HCT116 (cell line): ENCODE data around the gene FMR1. TPM values are rescaled to one million over a fixed set of nuclear protein-coding genes. Genes with fewer than 3 reads are reported as not detected.

ENCODE experiments used
- ATAC-seq: fragments of 200-7000 bp; cut with Tn5 transposase; 2 replicates; pipeline ENCODE4 v1.9.1; 2020; ENCODE audit warnings: mild to moderate bottlenecking, moderate library complexity
- BruUV-seq: library from RNA; stranded (reverse); fragments of 400-500 nt; replicated peaks from 2 replicates; lab custom pipeline; 2021; lab: Mats Ljungman, UMichigan
- CTCF ChIA-PET: fragments of 300-600 bp; sonication (Branson Sonifier 250); formaldehyde crosslinking; loops from one replicate; lab custom pipeline; 2021; ENCODE audit warnings: antibody characterized with exemption; lab: Charles Lee
- POLR2A ChIA-PET: fragments of 300-600, 350-600 bp; sonication (Branson Sonifier 250); formaldehyde crosslinking; loops from one replicate; lab custom pipeline; 2021; ENCODE audit warnings: antibody characterized with exemption; lab: Charles Lee
- RAD21 ChIA-PET, 2 experiments: fragments of 300-600 bp; sonication (Branson Sonifier 250); formaldehyde crosslinking; loops; one replicate each; lab custom pipeline; 2023; ENCODE audit warnings: low total read pairs in 2 of 2; ENCODE audit not compliant: uncharacterized antibody in 2 of 2, unreplicated experiment in 2 of 2, low non-redundant PET in 1 of 2; lab: Charles Lee
- DNase-seq: peaks from one replicate; pipeline ENCODE4 v3.0.0-alpha.2; 2010; ENCODE audit warnings: low read depth, low spot score
- H2AFZ ChIP-seq: fragments of 200-600 bp; shearing (Covaris generic), sonication (generic); 2 replicates; pipeline ENCODE4 v1.6.1; 2017; ENCODE audit warnings: low read depth, mixed run types, mixed read lengths, antibody characterized with exemption, low read length; ENCODE audit not compliant: poor library complexity, severe bottlenecking
- H3K27ac ChIP-seq: 2 replicates; pipeline ENCODE4 v1.5.1; 2012; ENCODE audit warnings: low read depth, low read length
- H3K27me3 ChIP-seq: fragments of 200-600 bp; sonication (generic); 2 replicates; pipeline ENCODE4 v1.6.1; 2016; ENCODE audit warnings: mixed run types, low read length, mixed read lengths; ENCODE audit not compliant: insufficient read depth
- H3K36me3 ChIP-seq, 2 experiments: fragments of 200-500 bp in 1 of 2; fragments of 200-600 bp in 1 of 2; sonication (Bioruptor generic) in 1 of 2; sonication (generic) in 1 of 2; 2 replicates each; pipeline versions ENCODE4 v1.5.1 to v1.6.1; 2014 to 2016; ENCODE audit warnings: low read length in 2 of 2, inconsistent platforms in 1 of 2, mixed read lengths in 1 of 2, mixed run types in 1 of 2; ENCODE audit not compliant: insufficient read depth in 2 of 2, control insufficient read depth in 1 of 2
- H3K4me1 ChIP-seq, 2 experiments: fragments of 200-600 bp in 1 of 2; sonication (generic) in 1 of 2; 2 replicates each; pipeline versions ENCODE4 v1.5.1 to v1.6.1; 2012 to 2017; ENCODE audit warnings: low read length in 2 of 2, inconsistent platforms in 1 of 2, mild to moderate bottlenecking in 1 of 2, mixed read lengths in 1 of 2, mixed run types in 1 of 2, moderate library complexity in 1 of 2; ENCODE audit not compliant: insufficient read depth in 2 of 2, control insufficient read depth in 1 of 2
- H3K4me2 ChIP-seq: fragments of 200-600 bp; sonication (generic); 2 replicates; pipeline ENCODE4 v1.6.1; 2017; ENCODE audit warnings: mixed run types, low read length, mixed read lengths
- H3K4me3 ChIP-seq, 2 experiments: fragments of 200-600 bp in 1 of 2; sonication (generic) in 1 of 2; replicated peaks in 1 of 2; 2 replicates each; pipeline ENCODE4 v1.5.1; 2011 to 2016; ENCODE audit warnings: low read length in 2 of 2, control low read depth in 1 of 2, low read depth in 1 of 2, mild to moderate bottlenecking in 1 of 2, mixed read lengths in 1 of 2, mixed run types in 1 of 2
- H3K79me2 ChIP-seq: fragments of 200-600 bp; sonication (generic); 2 replicates; pipeline ENCODE4 v1.6.1; 2017; ENCODE audit warnings: mild to moderate bottlenecking, mixed run types, low read length, moderate library complexity, mixed read lengths; ENCODE audit not compliant: insufficient read depth
- H3K9ac ChIP-seq: fragments of 200-600 bp; sonication (generic); 2 replicates; pipeline ENCODE4 v1.6.1; 2016; ENCODE audit warnings: low read length, mixed read lengths
- H3K9me2 ChIP-seq: fragments of 200-600 bp; sonication (generic), shearing (Covaris generic); 2 replicates; pipeline ENCODE4 v1.6.1; 2017; ENCODE audit warnings: mixed run types, mild to moderate bottlenecking, moderate library complexity; ENCODE audit not compliant: insufficient read depth
- H3K9me3 ChIP-seq, 2 experiments: fragments of 200-500 bp in 1 of 2; fragments of 200-600 bp in 1 of 2; sonication (Bioruptor generic) in 1 of 2; sonication (generic) in 1 of 2; 2 replicates each; pipeline ENCODE4 v1.6.1; 2014 to 2017; ENCODE audit warnings: low read length in 2 of 2, mixed read lengths in 2 of 2, inconsistent platforms in 1 of 2, low read depth in 1 of 2, mild to moderate bottlenecking in 1 of 2, mixed run types in 1 of 2, moderate library complexity in 1 of 2; ENCODE audit not compliant: control insufficient read depth in 1 of 2, insufficient read depth in 1 of 2
- H4K20me1 ChIP-seq: fragments of 200-600 bp; sonication (generic), shearing (Covaris generic); 2 replicates; pipeline ENCODE4 v1.6.1; 2017; ENCODE audit warnings: mixed run types, mild to moderate bottlenecking, moderate library complexity; ENCODE audit not compliant: insufficient read depth
- ATF3 ChIP-seq: IDR thresholded peaks from 2 replicates; pipeline ENCODE4 v1.6.1; 2012
- CEBPB ChIP-seq: IDR thresholded peaks from 2 replicates; pipeline ENCODE4 v1.6.1; 2012; ENCODE audit warnings: low read depth
- CTCF ChIP-seq, 3 experiments: fragments of 200-600 bp in 1 of 3; sonication (generic) in 1 of 3; IDR thresholded peaks in 2 of 3; conservative IDR thresholded peaks in 1 of 3; 2 replicates each; pipeline ENCODE4 v1.5.1; 2012 to 2017; ENCODE audit warnings: low read depth in 2 of 3, low read length in 2 of 3, antibody characterized with exemption in 1 of 3, borderline replicate concordance in 1 of 3, control low read depth in 1 of 3, mild to moderate bottlenecking in 1 of 3, mixed read lengths in 1 of 3, mixed run types in 1 of 3, moderate library complexity in 1 of 3; ENCODE audit not compliant: insufficient read depth in 1 of 3
- ELF1 ChIP-seq: IDR thresholded peaks from 2 replicates; pipeline ENCODE4 v1.6.1; 2012; ENCODE audit warnings: low read depth, borderline replicate concordance
- EZH2 ChIP-seq: fragments of 200-600 bp; sonication (generic); IDR thresholded peaks from 2 replicates; pipeline ENCODE4 v1.6.1; 2017; ENCODE audit warnings: antibody characterized with exemption, mixed run types
- EZH2phosphoT487 ChIP-seq: fragments of 200-600 bp; IDR thresholded peaks from 2 replicates; pipeline ENCODE4 v1.6.1; 2018; ENCODE audit warnings: antibody characterized with exemption, borderline replicate concordance
- FOSL1 ChIP-seq: IDR thresholded peaks from 2 replicates; pipeline ENCODE4 v1.6.1; 2012; ENCODE audit warnings: low read depth
- JUND ChIP-seq: IDR thresholded peaks from 2 replicates; pipeline ENCODE4 v1.6.1; 2012
- POLR2A ChIP-seq: IDR thresholded peaks from 2 replicates; pipeline ENCODE4 v1.7.0; 2011; ENCODE audit warnings: borderline replicate concordance; ENCODE audit not compliant: insufficient read depth, insufficient read length; ENCODE audit errors: extremely low read depth
- POLR2AphosphoS5 ChIP-seq: IDR thresholded peaks from 2 replicates; pipeline ENCODE4 v1.6.1; 2011; ENCODE audit warnings: mild to moderate bottlenecking, low read depth, low read length, moderate library complexity
- RAD21 ChIP-seq: IDR thresholded peaks from 2 replicates; pipeline ENCODE4 v1.6.1; 2012; ENCODE audit warnings: low read depth, mild to moderate bottlenecking
- SIN3A ChIP-seq: IDR thresholded peaks from 2 replicates; pipeline ENCODE4 v1.6.1; 2012; ENCODE audit warnings: low read depth
- SP1 ChIP-seq: IDR thresholded peaks from 2 replicates; pipeline ENCODE4 v1.6.1; 2012; ENCODE audit warnings: low read depth
- TCF7L2 ChIP-seq: IDR thresholded peaks from 2 replicates; pipeline ENCODE4 v1.7.0; 2011; ENCODE audit warnings: borderline replicate concordance, inconsistent platforms; ENCODE audit not compliant: insufficient read depth, insufficient read length; ENCODE audit errors: extremely low read depth
- YY1 ChIP-seq: IDR thresholded peaks from 2 replicates; pipeline ENCODE4 v1.6.1; 2011; ENCODE audit warnings: low read length, low read depth, moderate library complexity, mild to moderate bottlenecking; ENCODE audit not compliant: insufficient replicate concordance; ENCODE audit errors: extremely low read depth
- intact Hi-C: fragments of 100-400 bp; cut with micrococcal nuclease; formaldehyde crosslinking; loops from 2 replicates; pipeline ENCODE4 v1.10.0; 2022
- total RNA-seq: library from RNA; stranded (reverse); gene quantifications from one replicate; pipeline ENCODE4 v1.2.1, GENCODE V29; 2021; ENCODE audit not compliant: unreplicated experiment
- TF ChIP-seq, protein P1 (sequence below): IDR thresholded peaks from 2 replicates; pipeline ENCODE4 v1.6.1; 2011; ENCODE audit warnings: mild to moderate bottlenecking, low read length, moderate library complexity; ENCODE audit not compliant: insufficient replicate concordance; ENCODE audit errors: extremely low read depth

FMR1 gene
- total RNA-seq, 1 experiment from 2014 or later = 31.1 TPM

GRCh38 chrX:147962476-147962875 lies 50.8 kb downstream of the FMR1 start:
- no peaks in the 10 kb centered on the region for H3K9me3 ChIP-seq
- no peak overlapping the region for H3K4me2 ChIP-seq
- H3K4me3 ChIP-seq = no peak overlapping the region
- H3K9ac ChIP-seq = no peak overlapping the region
- H3K79me2 ChIP-seq = no peaks in the 10 kb centered on the region
- H3K27ac ChIP-seq = no peak overlapping the region
- DNase-seq = no peak
- BruUV-seq = no TSS peak
- no peak for ATAC-seq
- H3K27me3 ChIP-seq = no peaks in the 10 kb centered on the region
- no peaks in the 10 kb centered on the region for H3K9me2 ChIP-seq
- CTCF ChIA-PET = no interaction called here
- H3K4me1 ChIP-seq = peaks cover 0 to 6% of the 10 kb centered on the region in 2 experiments; a peak in 1 of 4 replicates
- no peak overlapping the region for H2AFZ ChIP-seq
- no peaks in the 10 kb centered on the region for H3K36me3 ChIP-seq
- H4K20me1 ChIP-seq = no peaks in the 10 kb centered on the region
- intact Hi-C loops = no loop called here
- RAD21 ChIA-PET = no interaction called here
- no peak for TF ChIP-seq EZH2
- TF ChIP-seq CEBPB = no peak
- no peak for TF ChIP-seq RAD21
- POLR2A ChIA-PET = no interaction called here

DNA sequence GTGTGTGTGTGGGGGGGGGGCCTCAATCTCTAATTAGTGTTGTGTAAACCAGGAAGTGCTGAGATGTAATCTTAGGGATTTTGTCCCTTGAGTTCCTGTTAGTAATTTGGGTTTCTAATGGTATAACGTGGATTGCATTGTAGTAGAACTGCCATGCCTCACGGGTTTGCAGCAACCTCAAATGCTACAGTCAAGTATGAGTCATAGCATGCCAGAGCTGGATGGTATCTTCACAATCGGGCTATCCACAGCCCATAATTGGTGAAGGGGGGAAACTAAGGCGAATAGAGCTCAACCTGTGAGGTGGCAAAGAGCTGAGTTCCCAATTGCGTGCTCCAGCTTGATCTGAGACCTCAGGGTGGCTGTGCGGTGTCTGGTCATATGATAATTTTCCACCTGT lies 67.2 kb downstream of the FMR1 start:
- H3K4me1 ChIP-seq = no peaks in the 10 kb centered on the region
- H3K9me3 ChIP-seq = no peaks in the 10 kb centered on the region
- CTCF ChIA-PET = no interaction called here
- no peaks in the 10 kb centered on the region for H4K20me1 ChIP-seq
- no peaks in the 10 kb centered on the region for H3K36me3 ChIP-seq
- H3K9me2 ChIP-seq = no peaks in the 10 kb centered on the region
- H3K27me3 ChIP-seq = no peaks in the 10 kb centered on the region
- DNase-seq = no peak
- TF ChIP-seq POLR2A (no peak), TCF7L2 (no peak), EZH2phosphoT487 (no peak), EZH2 (no peak), ATF3 (no peak), POLR2AphosphoS5 (no peak), FOSL1 (no peak), ELF1 (no peak), SIN3A (no peak), JUND (no peak), CEBPB (no peak), SP1 (no peak), RAD21 (no peak), CTCF (IDR thresholded peaks at IDR 0.05 in 2 of 3, conservative IDR thresholded peaks at IDR 0.05 in 1 of 3; ENCODE audit: borderline replicate concordance in 1 of 3, insufficient read depth in 1 of 3, low read depth in 2 of 3, low read length in 2 of 3) (no peak), YY1 (no peak)
- TF ChIP-seq, protein P1, sequence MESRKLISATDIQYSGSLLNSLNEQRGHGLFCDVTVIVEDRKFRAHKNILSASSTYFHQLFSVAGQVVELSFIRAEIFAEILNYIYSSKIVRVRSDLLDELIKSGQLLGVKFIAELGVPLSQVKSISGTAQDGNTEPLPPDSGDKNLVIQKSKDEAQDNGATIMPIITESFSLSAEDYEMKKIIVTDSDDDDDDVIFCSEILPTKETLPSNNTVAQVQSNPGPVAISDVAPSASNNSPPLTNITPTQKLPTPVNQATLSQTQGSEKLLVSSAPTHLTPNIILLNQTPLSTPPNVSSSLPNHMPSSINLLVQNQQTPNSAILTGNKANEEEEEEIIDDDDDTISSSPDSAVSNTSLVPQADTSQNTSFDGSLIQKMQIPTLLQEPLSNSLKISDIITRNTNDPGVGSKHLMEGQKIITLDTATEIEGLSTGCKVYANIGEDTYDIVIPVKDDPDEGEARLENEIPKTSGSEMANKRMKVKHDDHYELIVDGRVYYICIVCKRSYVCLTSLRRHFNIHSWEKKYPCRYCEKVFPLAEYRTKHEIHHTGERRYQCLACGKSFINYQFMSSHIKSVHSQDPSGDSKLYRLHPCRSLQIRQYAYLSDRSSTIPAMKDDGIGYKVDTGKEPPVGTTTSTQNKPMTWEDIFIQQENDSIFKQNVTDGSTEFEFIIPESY = no peak
- TF ChIP-seq, all 23 proteins: peak for 0
- H3K27ac ChIP-seq = no peak overlapping the region
- POLR2A ChIA-PET = no interaction called here
- no peak overlapping the region for H3K4me3 ChIP-seq
- intact Hi-C loops = no loop called here
- RAD21 ChIA-PET = no interaction called here
- H3K79me2 ChIP-seq = no peaks in the 10 kb centered on the region
- H3K9ac ChIP-seq = no peak overlapping the region
- no TSS peak for BruUV-seq
- no peak overlapping the region for H3K4me2 ChIP-seq
- H2AFZ ChIP-seq = no peak overlapping the region
- ATAC-seq = no peak
